ENCODE measurements around the gene GCLM.
"Not testable (repeated sequence)": the region's sequence is repeated elsewhere in the genome, so short reads cannot be mapped to it uniquely, and the experiment has no call there.

GCLM gene

DNA sequence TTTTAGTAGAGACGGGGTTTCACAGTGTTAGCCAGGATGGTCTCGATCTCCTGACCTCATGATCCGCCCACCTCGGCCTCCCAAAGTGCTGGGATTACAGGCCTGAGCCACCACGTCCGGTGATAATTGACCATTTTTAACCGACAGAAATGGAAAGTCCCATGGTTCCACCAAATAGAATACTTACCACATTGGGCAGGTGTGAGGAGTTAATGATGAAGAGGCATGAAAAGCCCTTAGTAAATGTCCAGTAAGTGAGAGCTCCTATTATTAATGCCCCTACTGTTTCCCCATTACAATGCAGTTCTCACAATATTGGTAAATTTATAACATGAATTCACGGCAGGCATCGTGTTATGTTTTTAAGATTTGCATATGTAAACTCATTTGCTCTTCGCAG lies 8.1 kb upstream of the GCLM start:
- Histone ChIP-seq H3K4me1 (ENCODE audit: low read depth, poor library complexity, severe bottlenecking) (no peaks in the 10 kb centered on the region), H3K4me2 (no peak overlapping the region), H3K27me3 (ENCODE audit: insufficient read depth, low read depth) (no peaks in the 10 kb centered on the region), H3K36me3 (ENCODE audit: insufficient read depth) (no peaks in the 10 kb centered on the region), H3K9ac (no peak overlapping the region), H2AFZ (ENCODE audit: low read depth) (no peak overlapping the region), H3K4me3 (IDR thresholded peaks at IDR 0.05; ENCODE audit: insufficient read depth, low read depth, low read length) (no peak overlapping the region), H3K27ac (no peak overlapping the region), H4K20me1 (ENCODE audit: insufficient read depth) (no peaks in the 10 kb centered on the region), H3K79me2 (ENCODE audit: insufficient read depth, low read depth) (no peaks in the 10 kb centered on the region)
- TF ChIP-seq, protein P1, sequence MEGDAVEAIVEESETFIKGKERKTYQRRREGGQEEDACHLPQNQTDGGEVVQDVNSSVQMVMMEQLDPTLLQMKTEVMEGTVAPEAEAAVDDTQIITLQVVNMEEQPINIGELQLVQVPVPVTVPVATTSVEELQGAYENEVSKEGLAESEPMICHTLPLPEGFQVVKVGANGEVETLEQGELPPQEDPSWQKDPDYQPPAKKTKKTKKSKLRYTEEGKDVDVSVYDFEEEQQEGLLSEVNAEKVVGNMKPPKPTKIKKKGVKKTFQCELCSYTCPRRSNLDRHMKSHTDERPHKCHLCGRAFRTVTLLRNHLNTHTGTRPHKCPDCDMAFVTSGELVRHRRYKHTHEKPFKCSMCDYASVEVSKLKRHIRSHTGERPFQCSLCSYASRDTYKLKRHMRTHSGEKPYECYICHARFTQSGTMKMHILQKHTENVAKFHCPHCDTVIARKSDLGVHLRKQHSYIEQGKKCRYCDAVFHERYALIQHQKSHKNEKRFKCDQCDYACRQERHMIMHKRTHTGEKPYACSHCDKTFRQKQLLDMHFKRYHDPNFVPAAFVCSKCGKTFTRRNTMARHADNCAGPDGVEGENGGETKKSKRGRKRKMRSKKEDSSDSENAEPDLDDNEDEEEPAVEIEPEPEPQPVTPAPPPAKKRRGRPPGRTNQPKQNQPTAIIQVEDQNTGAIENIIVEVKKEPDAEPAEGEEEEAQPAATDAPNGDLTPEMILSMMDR (conservative IDR thresholded peaks at IDR 0.05; ENCODE audit: low read depth, low read length) = no peak

DNA sequence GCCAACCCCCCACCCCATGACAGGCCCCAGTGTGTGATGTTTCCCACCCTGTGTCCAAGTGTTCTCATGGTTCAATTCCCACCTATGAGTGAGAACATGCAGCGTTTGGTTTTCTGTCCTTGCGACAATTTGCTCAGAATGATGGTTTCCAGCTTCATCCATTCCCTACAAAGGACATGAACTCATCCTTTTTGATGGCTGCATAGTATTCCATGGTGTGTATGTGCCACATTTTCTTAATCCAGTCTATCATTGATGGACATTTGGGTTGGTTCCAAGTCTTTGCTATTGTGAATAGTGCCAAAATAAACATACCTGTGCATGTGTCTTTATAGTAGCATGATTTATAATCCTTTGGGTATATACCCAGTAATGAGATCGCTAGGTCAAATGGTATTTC lies 1.6 kb upstream of the GCLM start:
- H3K27me3 ChIP-seq (ENCODE audit: insufficient read depth, low read depth); H3K4me3 ChIP-seq (IDR thresholded peaks at IDR 0.05; ENCODE audit: insufficient read depth, low read depth, low read length); H3K27ac ChIP-seq; H4K20me1 ChIP-seq (ENCODE audit: insufficient read depth); H3K36me3 ChIP-seq (ENCODE audit: insufficient read depth); H3K4me2 ChIP-seq; H2AFZ ChIP-seq (ENCODE audit: low read depth); H3K9ac ChIP-seq: not testable (repeated sequence)
- Histone ChIP-seq H3K4me1 (ENCODE audit: low read depth, poor library complexity, severe bottlenecking) (peaks cover 19% of the 10 kb centered on the region), H3K79me2 (ENCODE audit: insufficient read depth, low read depth) (peaks cover 26% of the 10 kb centered on the region)

DNA sequence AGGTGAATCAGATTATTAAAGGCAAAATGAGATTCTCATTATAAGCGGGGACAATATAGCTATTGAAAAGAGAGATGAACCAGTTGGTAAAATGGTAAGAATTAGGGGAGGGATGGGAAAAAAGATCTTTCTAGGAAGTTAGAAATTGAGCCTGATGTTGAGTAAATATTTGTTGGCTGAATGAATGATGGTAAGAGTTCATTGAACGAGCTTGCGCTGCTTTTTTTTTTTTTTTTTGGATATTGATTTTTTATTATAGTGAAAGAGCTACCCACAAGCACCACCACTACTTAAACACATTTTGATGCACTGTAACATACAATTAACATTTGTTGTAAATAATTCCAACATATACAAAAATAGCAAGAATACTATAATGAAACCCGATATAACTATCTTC lies 1.1 kb upstream of the GCLM start:
- Histone ChIP-seq H3K4me2 (peak overlapping the region; percentile 52), H3K79me2 (ENCODE audit: insufficient read depth, low read depth) (peaks cover 30% of the 10 kb centered on the region), H3K4me1 (ENCODE audit: low read depth, poor library complexity, severe bottlenecking) (peaks cover 24% of the 10 kb centered on the region), H3K27me3 (ENCODE audit: insufficient read depth, low read depth) (no peaks in the 10 kb centered on the region), H3K27ac (no peak overlapping the region), H3K4me3 (IDR thresholded peaks at IDR 0.05; ENCODE audit: insufficient read depth, low read depth, low read length) (no peak overlapping the region), H3K36me3 (ENCODE audit: insufficient read depth) (no peaks in the 10 kb centered on the region), H2AFZ (ENCODE audit: low read depth) (no peak overlapping the region), H4K20me1 (ENCODE audit: insufficient read depth) (no peaks in the 10 kb centered on the region), H3K9ac (no peak overlapping the region)
- TF ChIP-seq, protein P1 (conservative IDR thresholded peaks at IDR 0.05; ENCODE audit: low read depth, low read length) = no peak

DNA sequence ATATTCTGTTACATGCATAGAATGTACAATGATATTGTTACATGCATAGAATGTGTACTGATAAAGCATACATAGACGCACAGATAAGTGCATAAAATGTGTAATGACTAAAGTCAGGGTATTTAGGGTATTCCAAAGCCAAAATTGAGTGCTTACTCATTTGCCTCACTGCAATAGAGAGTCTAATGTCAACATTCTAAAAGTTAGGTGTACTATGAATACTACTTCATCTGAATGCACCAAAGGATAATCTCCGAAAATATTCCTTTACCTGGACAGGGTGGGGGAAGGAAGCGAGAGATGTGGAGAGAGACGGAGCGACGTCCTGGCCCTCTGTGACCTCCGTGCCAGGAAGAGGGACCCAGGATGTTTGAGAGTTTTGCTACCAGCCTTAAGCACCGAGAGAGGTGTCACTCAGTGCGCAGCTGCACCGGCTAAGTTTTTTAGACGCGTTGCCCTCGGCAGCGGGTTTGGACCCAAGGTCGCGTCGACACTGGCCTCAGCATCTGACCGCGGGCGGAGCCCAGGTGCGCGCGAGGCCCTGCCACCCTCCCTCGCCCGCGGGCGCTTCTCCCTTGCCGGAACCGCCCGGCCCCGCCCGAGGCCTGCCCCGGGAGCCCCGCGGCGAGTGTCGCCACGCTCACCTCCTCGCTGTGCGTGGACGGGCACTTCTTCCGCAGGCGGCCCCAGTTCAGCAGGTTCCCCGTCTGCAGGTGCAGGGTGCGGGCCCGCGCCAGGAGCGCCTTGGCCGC lies 660 bp downstream of the GCLM start:
- Histone ChIP-seq H3K9ac (peak overlapping the region; percentile 85), H3K4me2 (peak overlapping the region; percentile 64), H3K79me2 (ENCODE audit: insufficient read depth, low read depth) (peaks cover 40% of the 10 kb centered on the region), H3K4me3 (IDR thresholded peaks at IDR 0.05; ENCODE audit: insufficient read depth, low read depth, low read length) (peak overlapping the region; percentile 50), H3K27me3 (ENCODE audit: insufficient read depth, low read depth) (no peaks in the 10 kb centered on the region), H3K4me1 (ENCODE audit: low read depth, poor library complexity, severe bottlenecking) (peaks cover 42% of the 10 kb centered on the region), H2AFZ (ENCODE audit: low read depth) (peak overlapping the region; percentile 41), H3K27ac (peak overlapping the region; percentile 82), H4K20me1 (ENCODE audit: insufficient read depth) (no peaks in the 10 kb centered on the region), H3K36me3 (ENCODE audit: insufficient read depth) (no peaks in the 10 kb centered on the region)
- TF ChIP-seq, protein P1 (conservative IDR thresholded peaks at IDR 0.05; ENCODE audit: low read depth, low read length) = no peak

DNA sequence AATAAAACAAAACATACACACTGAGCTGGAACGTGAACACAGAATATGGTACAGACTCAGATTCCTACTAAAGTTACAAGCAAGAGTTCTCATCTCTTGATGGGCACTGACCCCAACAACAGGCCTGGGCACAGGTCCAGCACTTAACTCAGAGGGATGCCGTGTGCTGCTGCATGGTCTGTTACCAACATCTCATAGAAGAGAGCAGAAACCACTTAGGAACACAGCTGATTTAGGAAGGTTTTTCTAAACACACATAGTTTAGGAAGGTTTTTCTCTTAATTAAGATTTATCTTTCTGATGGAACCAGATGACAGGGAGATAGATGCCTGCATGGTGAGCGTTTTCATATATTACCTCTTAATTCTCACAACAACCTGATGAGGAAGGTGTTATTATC lies 1.5 kb downstream of the GCLM start:
- Histone ChIP-seq H3K9ac (no peak overlapping the region), H4K20me1 (ENCODE audit: insufficient read depth) (no peaks in the 10 kb centered on the region), H3K27ac (peak overlapping the region; percentile 82; the same call in 1 of the 2 replicates)

More for the DNA sequence above, 1.5 kb downstream of the GCLM start:
- Histone ChIP-seq H2AFZ (ENCODE audit: low read depth) (no peak overlapping the region), H3K27me3 (ENCODE audit: insufficient read depth, low read depth) (no peaks in the 10 kb centered on the region), H3K4me3 (IDR thresholded peaks at IDR 0.05; ENCODE audit: insufficient read depth, low read depth, low read length) (no peak overlapping the region), H3K4me1 (ENCODE audit: low read depth, poor library complexity, severe bottlenecking) (peaks cover 44% of the 10 kb centered on the region), H3K4me2 (peak overlapping the region; percentile 64), H3K79me2 (ENCODE audit: insufficient read depth, low read depth) (peaks cover 40% of the 10 kb centered on the region), H3K36me3 (ENCODE audit: insufficient read depth) (no peaks in the 10 kb centered on the region)
- TF ChIP-seq, protein P1 (conservative IDR thresholded peaks at IDR 0.05; ENCODE audit: low read depth, low read length) = no peak

All from KMS-11 (cell line).